Gastroesophageal sphincter (tissue), 3 donors: ENCODE measurements around the gene PDCL3.

ENCODE experiments used
- POLR2A ChIP-seq, 2 donors: fragments of 450-650 bp; IDR thresholded peaks; one replicate each; pipeline ENCODE4 v1.6.1; 2017; ENCODE audit warnings: antibody characterized with exemption in 2 of 2, mild to moderate bottlenecking in 2 of 2, moderate library complexity in 1 of 2
- TF ChIP-seq, protein P1 (sequence below), 4 experiments: fragments of 200-600 bp in 2 of 4; fragments of 450-650 bp in 2 of 4; sonication (generic) in 1 of 4; IDR thresholded peaks; one replicate each; pipeline ENCODE4 v1.5.1; 2017 to 2019; ENCODE audit warnings: antibody characterized with exemption in 4 of 4, mild to moderate bottlenecking in 2 of 4, moderate library complexity in 2 of 4

DNA sequence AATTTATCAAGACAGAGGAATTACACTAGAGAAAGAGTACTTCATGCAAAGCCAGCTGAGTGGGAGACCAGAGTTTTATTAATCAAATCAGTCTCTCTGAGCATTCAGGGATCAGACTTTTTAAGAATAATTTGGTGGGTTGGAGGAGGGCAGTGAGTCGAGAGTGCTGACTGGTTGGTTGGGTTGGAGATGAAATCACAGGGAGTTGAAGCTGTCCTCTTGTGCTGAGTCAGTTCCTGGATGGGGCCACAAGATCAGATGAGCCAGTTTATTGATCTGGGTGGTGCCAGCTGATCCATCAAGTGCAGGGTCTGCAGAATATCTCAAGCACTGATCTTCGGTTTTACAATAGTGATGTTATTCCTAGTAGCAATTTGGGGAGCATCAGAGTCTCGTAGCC, 21.4 kb upstream of the PDCL3 start:
- TF ChIP-seq, protein P1, sequence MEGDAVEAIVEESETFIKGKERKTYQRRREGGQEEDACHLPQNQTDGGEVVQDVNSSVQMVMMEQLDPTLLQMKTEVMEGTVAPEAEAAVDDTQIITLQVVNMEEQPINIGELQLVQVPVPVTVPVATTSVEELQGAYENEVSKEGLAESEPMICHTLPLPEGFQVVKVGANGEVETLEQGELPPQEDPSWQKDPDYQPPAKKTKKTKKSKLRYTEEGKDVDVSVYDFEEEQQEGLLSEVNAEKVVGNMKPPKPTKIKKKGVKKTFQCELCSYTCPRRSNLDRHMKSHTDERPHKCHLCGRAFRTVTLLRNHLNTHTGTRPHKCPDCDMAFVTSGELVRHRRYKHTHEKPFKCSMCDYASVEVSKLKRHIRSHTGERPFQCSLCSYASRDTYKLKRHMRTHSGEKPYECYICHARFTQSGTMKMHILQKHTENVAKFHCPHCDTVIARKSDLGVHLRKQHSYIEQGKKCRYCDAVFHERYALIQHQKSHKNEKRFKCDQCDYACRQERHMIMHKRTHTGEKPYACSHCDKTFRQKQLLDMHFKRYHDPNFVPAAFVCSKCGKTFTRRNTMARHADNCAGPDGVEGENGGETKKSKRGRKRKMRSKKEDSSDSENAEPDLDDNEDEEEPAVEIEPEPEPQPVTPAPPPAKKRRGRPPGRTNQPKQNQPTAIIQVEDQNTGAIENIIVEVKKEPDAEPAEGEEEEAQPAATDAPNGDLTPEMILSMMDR (IDR thresholded peaks at IDR 0.05), result no peak
- no peak for TF ChIP-seq POLR2A (IDR thresholded peaks at IDR 0.05)
